Sigmoid colon (tissue), 7 donors: ENCODE data around the gene BHLHE23. TPM values are rescaled to one million over a fixed set of nuclear protein-coding genes. Genes with fewer than 3 reads are reported as not detected.

Experiments
- DNase-seq: peaks from one replicate; pipeline ENCODE4 v3.0.0-alpha.2; 2019
- H3K27ac ChIP-seq, 4 donors: fragments of 200-600 bp; sonication (generic); one replicate each; pipeline ENCODE4 v1.5.1; 2016 to 2019; ENCODE audit warnings: mild to moderate bottlenecking in 1 of 4
- H3K27me3 ChIP-seq, 3 donors: fragments of 200-600 bp; sonication (generic); one replicate each; pipeline ENCODE4 v1.5.1; 2019; ENCODE audit warnings: mild to moderate bottlenecking in 1 of 3
- H3K36me3 ChIP-seq, 4 donors: fragments of 200-600 bp; sonication (generic); one replicate each; pipeline ENCODE4 v1.5.1; 2016 to 2019
- H3K4me1 ChIP-seq, 4 donors: fragments of 200-600 bp; sonication (generic); one replicate each; pipeline ENCODE4 v1.5.1; 2017 to 2019
- H3K4me3 ChIP-seq, 4 donors: fragments of 200-600 bp; sonication (generic); one replicate each; pipeline ENCODE4 v1.5.1; 2017 to 2019; ENCODE audit warnings: mild to moderate bottlenecking in 2 of 4, moderate library complexity in 1 of 4
- H3K9me3 ChIP-seq, 4 donors: fragments of 200-600 bp in 3 of 4; sonication (generic) in 3 of 4; one replicate each; pipeline versions ENCODE4 v1.5.1 to v1.6.1; 2013 to 2019
- CTCF ChIP-seq, 4 experiments: fragments of 450-650 bp in 3 of 4; fragments of 200-600 bp in 1 of 4; IDR thresholded peaks; one replicate each; pipeline ENCODE4 v1.5.1; 2016 to 2019; ENCODE audit warnings: antibody characterized with exemption in 4 of 4, mild to moderate bottlenecking in 3 of 4, moderate library complexity in 2 of 4
- EP300 ChIP-seq, 4 donors: sonication (generic); formaldehyde crosslinking; IDR thresholded peaks; one replicate each; pipeline ENCODE4 v1.6.1; 2017; ENCODE audit warnings: antibody characterized with exemption in 4 of 4
- POLR2A ChIP-seq, 2 donors: fragments of 450-650 bp; IDR thresholded peaks; one replicate each; pipeline ENCODE4 v1.6.1; 2016; ENCODE audit warnings: antibody characterized with exemption in 2 of 2, mild to moderate bottlenecking in 2 of 2, moderate library complexity in 2 of 2
- POLR2AphosphoS5 ChIP-seq, 4 donors: sonication (generic); formaldehyde crosslinking; IDR thresholded peaks; one replicate each; pipeline ENCODE4 v1.6.1; 2017; ENCODE audit warnings: antibody characterized with exemption in 4 of 4
- WGBS, 2 donors: extraction: QIAGEN DNeasy Blood & Tissue Kit; methylation state at CpG; one replicate each; pipeline ENCODE4 v1.1.7; 2013; 5-methylcytosine and 5-hydroxymethylcytosine counted together
- intact Hi-C: fragments of 100-400 bp; cut with DNase I; formaldehyde crosslinking; loops from one replicate; pipeline ENCODE4 v1.15.1; 2023
- polyA plus RNA-seq, 3 donors: library from polyadenylated mRNA; stranded (reverse); fragments of 200-250 nt; gene quantifications; one replicate each; pipeline ENCODE4 v1.2.3, GENCODE V29; 2013
- total RNA-seq, 4 donors: library from RNA; depleted of rRNA; stranded (reverse); fragments of >200 nt; gene quantifications; one replicate each; pipeline ENCODE4 v1.1.0, GENCODE V29; 2016
- donor health status: healthy with polysubstance abuse.
- donor health status: Bipolar disorder and iron deficiency.
- donor health status: healthy.

The BHLHE23 gene
- total and polyA plus RNA-seq, 7 donors, result not detected

- H3K27me3 ChIP-seq, result no peaks in the 10 kb centered on the region
- intact Hi-C loops, result no loop called here
- no peaks in the 10 kb centered on the region for H3K9me3 ChIP-seq
- WGBS, 2 donors, result 87 to 94% methylated on average over 32 of the region's 32 CpGs
- H3K4me1 ChIP-seq, result no peaks in the 10 kb centered on the region
- H3K4me3 ChIP-seq, result no peak overlapping the region
- no peak overlapping the region for H3K27ac ChIP-seq
- H3K36me3 ChIP-seq, result peaks cover 0 to 12% (median 3%) of the 10 kb centered on the region in 4 donors
- DNase-seq, result no peak
- TF ChIP-seq CTCF (IDR thresholded peaks at IDR 0.05), result no peak
- TF ChIP-seq POLR2A (IDR thresholded peaks at IDR 0.05), result no peak
- no peak for TF ChIP-seq EP300 (IDR thresholded peaks at IDR 0.05)
- no peak for TF ChIP-seq POLR2AphosphoS5 (IDR thresholded peaks at IDR 0.05)
Observed at GRCh38 chr20:62963614-62964397, 43.0 kb downstream of the BHLHE23 start.

GRCh38 chr20:62962891-62963613, 43.7 kb downstream of the BHLHE23 start:
- Histone ChIP-seq H3K27ac (no peak overlapping the region), H3K27me3 (no peaks in the 10 kb centered on the region), H3K9me3 (no peaks in the 10 kb centered on the region), H3K4me3 (no peak overlapping the region), H3K36me3 (peaks cover 0 to 12% (median 3%) of the 10 kb centered on the region in 4 donors), H3K4me1 (no peaks in the 10 kb centered on the region)
- DNase-seq, result no peak
- TF ChIP-seq POLR2AphosphoS5 (IDR thresholded peaks at IDR 0.05) (no peak), EP300 (IDR thresholded peaks at IDR 0.05) (no peak), POLR2A (IDR thresholded peaks at IDR 0.05) (no peak), CTCF (IDR thresholded peaks at IDR 0.05) (no peak)
- intact Hi-C loops, result no loop called here
- WGBS, 2 donors, result 92% methylated on average over 32 of the region's 32 CpGs

- intact Hi-C loops, result no loop called here
- Histone ChIP-seq H3K27me3 (no peaks in the 10 kb centered on the region), H3K27ac (no peak overlapping the region), H3K4me1 (no peaks in the 10 kb centered on the region), H3K9me3 (no peaks in the 10 kb centered on the region), H3K36me3 (peaks cover 0 to 12% (median 3%) of the 10 kb centered on the region in 4 donors), H3K4me3 (no peak overlapping the region)
- 95 to 96% methylated on average over 30 of the region's 30 CpGs for WGBS, 2 donors
- no peak for TF ChIP-seq CTCF (IDR thresholded peaks at IDR 0.05)
- no peak for TF ChIP-seq POLR2AphosphoS5 (IDR thresholded peaks at IDR 0.05)
- no peak for TF ChIP-seq EP300 (IDR thresholded peaks at IDR 0.05)
- TF ChIP-seq POLR2A (IDR thresholded peaks at IDR 0.05), result no peak
- DNase-seq, result no peak
Observed at GRCh38 chr20:62962221-62962879, 44.4 kb downstream of the BHLHE23 start.

DNA sequence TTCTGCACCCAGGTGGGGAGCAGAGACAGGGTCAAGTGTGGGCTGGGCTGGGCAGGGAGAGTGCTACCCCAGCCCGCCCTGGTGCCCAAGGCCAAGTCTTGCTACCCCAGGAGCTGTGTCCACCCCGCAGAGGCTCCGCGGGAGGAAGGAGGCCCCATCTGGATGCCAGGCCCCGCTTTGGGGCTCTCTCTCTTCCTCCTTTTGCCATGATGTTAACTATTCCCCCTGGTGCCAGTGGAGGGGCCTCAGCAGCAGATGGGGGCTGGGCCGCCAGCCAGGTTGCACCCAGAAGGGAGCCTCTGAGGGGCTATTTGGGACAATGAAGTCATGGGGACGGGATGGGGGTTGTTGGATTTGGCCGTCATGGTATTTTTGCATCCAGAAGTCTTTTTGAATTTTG, 45.0 kb downstream of the BHLHE23 start:
- H3K27ac ChIP-seq, result no peak overlapping the region
- H3K4me3 ChIP-seq, result no peak overlapping the region
- H3K4me1 ChIP-seq, result no peaks in the 10 kb centered on the region
- H3K27me3 ChIP-seq, result no peaks in the 10 kb centered on the region
- intact Hi-C loops, result no loop called here
- 92 to 97% methylated on average over 8 of the region's 8 CpGs for WGBS, 2 donors
- peaks cover 0 to 12% (median 3%) of the 10 kb centered on the region in 4 donors for H3K36me3 ChIP-seq
- no peak for DNase-seq
- no peak for TF ChIP-seq CTCF (IDR thresholded peaks at IDR 0.05)
- no peak for TF ChIP-seq POLR2A (IDR thresholded peaks at IDR 0.05)
- no peak for TF ChIP-seq POLR2AphosphoS5 (IDR thresholded peaks at IDR 0.05)
- TF ChIP-seq EP300 (IDR thresholded peaks at IDR 0.05), result no peak
- H3K9me3 ChIP-seq, result no peaks in the 10 kb centered on the region
